Natural killer cell (primary cell): Measurements from ENCODE around the gene BICDL1. TPM values are rescaled to one million over a fixed set of nuclear protein-coding genes. Genes with fewer than 3 reads are reported as not detected.

Experiments used
- ATAC-seq, 3 donors: fragments of 150-1000 bp in 2 of 3; fragments of 200-7000 bp in 1 of 3; cut with Tn5 transposase; 1 replicate in 1 of 3; 2 replicates in 2 of 3; pipeline ENCODE4 v1.10.0; 2021; ENCODE audit warnings: mild to moderate bottlenecking in 2 of 3, moderate library complexity in 2 of 3
- DNase-seq, 2 donors: peaks; one replicate each; pipeline versions ENCODE4 v3.0.0 to v3.0.0-alpha.2; 2013 to 2021; ENCODE audit warnings: mixed read lengths in 1 of 2
- H3K27ac ChIP-seq: one replicate; pipeline ENCODE4 v1.5.1; 2013; ENCODE audit warnings: mild to moderate bottlenecking, low read length
- H3K27me3 ChIP-seq: one replicate; pipeline ENCODE4 v1.6.1; 2013; ENCODE audit warnings: low read length; ENCODE audit not compliant: control insufficient read depth, insufficient read depth
- H3K36me3 ChIP-seq: one replicate; pipeline ENCODE4 v1.6.1; 2013; ENCODE audit warnings: low read length; ENCODE audit not compliant: control insufficient read depth, insufficient read depth
- H3K4me1 ChIP-seq: one replicate; pipeline ENCODE4 v1.6.1; 2013; ENCODE audit warnings: low read length; ENCODE audit not compliant: control insufficient read depth, insufficient read depth
- H3K4me3 ChIP-seq: one replicate; pipeline ENCODE4 v1.5.1; 2013; ENCODE audit warnings: low read length
- H3K9me3 ChIP-seq: one replicate; pipeline ENCODE4 v1.6.1; 2013; ENCODE audit warnings: low read length; ENCODE audit not compliant: control insufficient read depth, insufficient read depth
- H3K27ac Mint-ChIP-seq, 2 donors: one replicate each; pipeline ENCODE4 v1.8.0; 2022; ENCODE audit warnings: mild to moderate bottlenecking in 2 of 2, mixed read lengths in 2 of 2, moderate library complexity in 1 of 2
- H3K27me3 Mint-ChIP-seq, 2 donors: one replicate each; pipeline ENCODE4 v1.8.0; 2022; ENCODE audit warnings: low read depth in 2 of 2, mixed read lengths in 2 of 2
- H3K36me3 Mint-ChIP-seq: one replicate; pipeline ENCODE4 v1.8.0; 2022; ENCODE audit warnings: mixed read lengths
- H3K4me1 Mint-ChIP-seq, 2 donors: one replicate each; pipeline ENCODE4 v1.8.0; 2022; ENCODE audit warnings: mixed read lengths in 2 of 2
- H3K4me3 Mint-ChIP-seq: one replicate; pipeline ENCODE4 v1.8.0; 2022; ENCODE audit warnings: mild to moderate bottlenecking, moderate library complexity, mixed read lengths
- H3K9me3 Mint-ChIP-seq, 2 donors: one replicate each; pipeline ENCODE4 v1.8.0; 2022; ENCODE audit warnings: mixed read lengths in 2 of 2
- CTCF ChIP-seq: fragments of 200-600 bp; IDR thresholded peaks from one replicate; pipeline ENCODE4 v1.8.0; 2022; ENCODE audit warnings: antibody characterized with exemption
- WGBS: methylation state at CpG from one replicate; pipeline ENCODE4 v1.1.7; 2013; ENCODE audit warnings: missing lambda C conversion rate; ENCODE audit not compliant: insufficient coverage; 5-methylcytosine and 5-hydroxymethylcytosine counted together
- intact Hi-C: fragments of 100-400 bp; cut with micrococcal nuclease; formaldehyde crosslinking; loops from one replicate; pipeline ENCODE4 v1.14.2; 2022
- total RNA-seq, 4 donors: library from RNA; stranded (reverse); fragments of 120-200 nt in 1 of 4; gene quantifications; one replicate each; pipeline versions ENCODE4 v1.2.3 to v1.2.4, GENCODE V29; 2013 to 2022

Gene BICDL1
- total RNA-seq, 3 donors from 2014 or later (not counting 1 experiment from before 2014, with no cell fraction given), result 29.3 to 37.1 (median 34.3) TPM

DNA sequence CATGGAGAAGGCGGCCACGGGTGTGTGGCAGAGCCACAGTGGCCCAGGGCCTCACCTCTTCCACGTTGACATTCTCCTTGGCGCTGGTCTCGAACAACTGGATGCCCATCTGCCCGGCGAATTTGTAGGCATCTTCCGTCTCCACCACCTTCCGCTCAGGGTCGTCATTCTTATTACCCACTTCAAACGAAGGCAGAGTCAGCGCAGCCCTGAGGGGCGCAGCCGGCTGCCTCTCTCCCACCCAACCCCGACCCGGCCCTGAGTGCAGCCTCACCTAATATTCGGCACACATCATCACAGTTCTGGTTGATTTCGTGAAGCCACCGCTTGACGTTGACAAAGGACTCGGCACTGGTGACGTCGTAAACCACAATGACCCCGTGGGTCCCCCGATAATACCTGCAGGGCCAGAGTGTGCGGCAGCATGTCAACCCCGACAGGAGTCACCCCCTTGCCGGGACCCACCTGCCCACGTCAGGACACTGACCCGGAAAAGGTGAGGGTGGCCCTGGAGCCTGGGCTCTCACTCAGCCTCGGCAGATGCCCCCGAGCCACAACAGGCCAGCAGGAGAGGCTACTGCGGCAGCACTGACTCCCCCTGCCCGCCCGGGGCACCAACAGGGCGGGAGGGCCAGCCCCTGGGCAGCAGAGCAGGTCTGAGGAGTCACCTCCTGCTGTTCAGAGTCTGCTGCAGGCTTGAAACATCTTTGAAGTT lies 109.9 kb downstream of the BICDL1 start:
- H3K27me3 Mint-ChIP-seq, result no peaks in the 10 kb centered on the region
- H3K4me3 ChIP-seq, result no peak overlapping the region
- TF ChIP-seq CTCF, result no peak
- H3K4me1 ChIP-seq, result peaks cover 46% of the 10 kb centered on the region
- no peaks in the 10 kb centered on the region for H3K9me3 Mint-ChIP-seq
- DNase-seq, result no peak
- no peaks in the 10 kb centered on the region for H3K9me3 ChIP-seq
- H3K27ac ChIP-seq, result no peak overlapping the region
- no peaks in the 10 kb centered on the region for H3K27me3 ChIP-seq
- ATAC-seq, result no peak
- peaks cover 9 to 36% of the 10 kb centered on the region in 2 donors for H3K4me1 Mint-ChIP-seq
- no peak overlapping the region for H3K4me3 Mint-ChIP-seq
- 97% methylated on average over 36 of the region's 36 CpGs for WGBS
- H3K36me3 ChIP-seq, result peaks cover 71% of the 10 kb centered on the region
- H3K36me3 Mint-ChIP-seq, result no peaks in the 10 kb centered on the region
- H3K27ac Mint-ChIP-seq, result peak overlapping the region in 1 of 2 donors; percentile 86
- intact Hi-C loops, result no loop called here

GRCh38 chr12:120099738-120100137 lies 110.7 kb downstream of the BICDL1 start:
- no peak for ATAC-seq
- Histone ChIP-seq H3K27ac (no peak overlapping the region), H3K36me3 (peaks cover 73% of the 10 kb centered on the region), H3K4me3 (no peak overlapping the region), H3K4me1 (peaks cover 37% of the 10 kb centered on the region), H3K27me3 (no peaks in the 10 kb centered on the region), H3K9me3 (no peaks in the 10 kb centered on the region)
- 98% methylated on average over 11 of the region's 11 CpGs for WGBS
- intact Hi-C loops, result no loop called here
- peaks cover 10 to 30% of the 10 kb centered on the region in 2 donors for H3K4me1 Mint-ChIP-seq
- no peak for TF ChIP-seq CTCF
- H3K27ac Mint-ChIP-seq, result peak overlapping the region in 1 of 2 donors; percentile 86
- no peak overlapping the region for H3K4me3 Mint-ChIP-seq
- no peaks in the 10 kb centered on the region for H3K9me3 Mint-ChIP-seq
- DNase-seq, result no peak
- H3K36me3 Mint-ChIP-seq, result no peaks in the 10 kb centered on the region
- no peaks in the 10 kb centered on the region for H3K27me3 Mint-ChIP-seq

GRCh38 chr12:120100630-120101029 lies 111.6 kb downstream of the BICDL1 start:
- no peaks in the 10 kb centered on the region for H3K9me3 Mint-ChIP-seq
- no peaks in the 10 kb centered on the region for H3K9me3 ChIP-seq
- ATAC-seq, result no peak
- no peaks in the 10 kb centered on the region for H3K27me3 ChIP-seq
- H3K27me3 Mint-ChIP-seq, result no peaks in the 10 kb centered on the region
- H3K4me1 Mint-ChIP-seq, result peaks cover 17 to 34% of the 10 kb centered on the region in 2 donors
- H3K27ac ChIP-seq, result no peak overlapping the region
- WGBS, result 96% methylated on average over 21 of the region's 21 CpGs
- intact Hi-C loops, result no loop called here
- no peaks in the 10 kb centered on the region for H3K36me3 Mint-ChIP-seq
- peaks cover 74% of the 10 kb centered on the region for H3K36me3 ChIP-seq
- H3K4me1 ChIP-seq, result peaks cover 33% of the 10 kb centered on the region
- DNase-seq, result no peak
- H3K4me3 Mint-ChIP-seq, result peak overlapping the region; percentile 21
- no peak for TF ChIP-seq CTCF
- H3K27ac Mint-ChIP-seq, result peak overlapping the region; percentile 84 to 86
- H3K4me3 ChIP-seq, result no peak overlapping the region
